Testis (tissue), 2 donors: Measurements from ENCODE around the gene PTPRN2.

Experiments
- CTCF ChIP-seq, 3 experiments: fragments of 450-650 bp in 2 of 3; fragments of 200-600 bp in 1 of 3; sonication (generic) in 1 of 3; IDR thresholded peaks; one replicate each; pipeline ENCODE4 v1.5.1; 2016 to 2019; ENCODE audit warnings: antibody characterized with exemption in 3 of 3, mild to moderate bottlenecking in 2 of 3, moderate library complexity in 1 of 3
- POLR2A ChIP-seq: fragments of 450-650 bp; IDR thresholded peaks from one replicate; pipeline ENCODE4 v1.6.1; 2017; ENCODE audit warnings: antibody characterized with exemption, mild to moderate bottlenecking, moderate library complexity

GRCh38 chr7:158517072-158517471, 70.6 kb downstream of the PTPRN2 start:
- TF ChIP-seq CTCF (IDR thresholded peaks at IDR 0.05) = no peak
- TF ChIP-seq POLR2A = no peak
